ENCODE measurements around the gene TMOD3.

- TF ChIP-seq POLR2A (IDR thresholded peaks at IDR 0.05), result no peak
- TF ChIP-seq CTCF (IDR thresholded peaks at IDR 0.05), result no peak
These were observed 50.1 kb downstream of the TMOD3 start for GRCh38 chr15:51879555-51879954.

Data from body of pancreas (tissue), 4 donors.